Astrocyte of the spinal cord (primary cell): ENCODE data around the gene STRBP.
"Not testable (repeated sequence)": the region's sequence is repeated elsewhere in the genome, so short reads cannot be mapped to it uniquely, and the experiment has no call there.

ENCODE experiments used
- DNase-seq: peaks from one replicate; pipeline ENCODE4 v3.0.0; 2011; ENCODE audit warnings: low read depth, low spot score
- H3K4me3 ChIP-seq: 2 replicates; pipeline ENCODE4 v1.5.1; 2011; ENCODE audit warnings: low read depth, mild to moderate bottlenecking, low read length, moderate library complexity
- in situ Hi-C: cut with HindIII; loops from 2 replicates; pipeline ENCODE4 v1.10.0; 2017; ENCODE audit warnings: low sequenced_read_pairs
- TF ChIP-seq, protein P1 (sequence below): IDR thresholded peaks from 2 replicates; pipeline ENCODE4 v1.5.1; 2012; ENCODE audit warnings: low read depth, mild to moderate bottlenecking, low read length, inconsistent platforms

STRBP gene

GRCh38 chr9:123211081-123211480 is 57.3 kb downstream of the STRBP start:
- TF ChIP-seq, protein P1, sequence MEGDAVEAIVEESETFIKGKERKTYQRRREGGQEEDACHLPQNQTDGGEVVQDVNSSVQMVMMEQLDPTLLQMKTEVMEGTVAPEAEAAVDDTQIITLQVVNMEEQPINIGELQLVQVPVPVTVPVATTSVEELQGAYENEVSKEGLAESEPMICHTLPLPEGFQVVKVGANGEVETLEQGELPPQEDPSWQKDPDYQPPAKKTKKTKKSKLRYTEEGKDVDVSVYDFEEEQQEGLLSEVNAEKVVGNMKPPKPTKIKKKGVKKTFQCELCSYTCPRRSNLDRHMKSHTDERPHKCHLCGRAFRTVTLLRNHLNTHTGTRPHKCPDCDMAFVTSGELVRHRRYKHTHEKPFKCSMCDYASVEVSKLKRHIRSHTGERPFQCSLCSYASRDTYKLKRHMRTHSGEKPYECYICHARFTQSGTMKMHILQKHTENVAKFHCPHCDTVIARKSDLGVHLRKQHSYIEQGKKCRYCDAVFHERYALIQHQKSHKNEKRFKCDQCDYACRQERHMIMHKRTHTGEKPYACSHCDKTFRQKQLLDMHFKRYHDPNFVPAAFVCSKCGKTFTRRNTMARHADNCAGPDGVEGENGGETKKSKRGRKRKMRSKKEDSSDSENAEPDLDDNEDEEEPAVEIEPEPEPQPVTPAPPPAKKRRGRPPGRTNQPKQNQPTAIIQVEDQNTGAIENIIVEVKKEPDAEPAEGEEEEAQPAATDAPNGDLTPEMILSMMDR, result no peak
- DNase-seq, result no peak
- H3K4me3 ChIP-seq, result no peak overlapping the region
- in situ Hi-C loops, result no loop called here

DNA sequence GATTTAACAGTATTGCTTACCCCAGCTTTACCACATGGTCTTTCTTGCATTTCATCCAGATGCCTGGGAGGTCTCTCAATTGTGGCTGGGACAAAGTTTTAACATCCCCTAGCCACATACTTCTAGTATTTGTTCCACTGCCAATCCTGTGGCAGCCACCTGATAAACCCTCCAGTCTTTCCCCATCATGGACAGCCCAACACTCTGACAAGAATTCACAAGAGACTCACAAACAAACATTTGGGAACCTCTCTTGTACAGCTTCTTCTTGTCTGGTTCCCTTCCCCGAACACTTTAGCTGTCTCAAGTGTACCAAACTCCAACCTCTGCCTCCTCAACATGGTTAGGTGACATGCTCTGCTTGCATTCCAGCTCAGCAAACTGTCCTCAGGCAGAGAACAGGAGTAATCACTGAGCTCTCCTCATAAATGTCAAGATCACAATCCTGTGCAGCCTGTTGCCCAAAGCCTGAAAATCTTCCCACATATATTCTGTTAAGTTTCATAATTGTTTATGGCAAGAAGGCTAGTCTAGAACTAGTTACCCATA is 59.7 kb downstream of the STRBP start:
- no peak for DNase-seq
- in situ Hi-C loops, result no loop called here
- TF ChIP-seq, protein P1, result no peak
- no peak overlapping the region for H3K4me3 ChIP-seq

DNA sequence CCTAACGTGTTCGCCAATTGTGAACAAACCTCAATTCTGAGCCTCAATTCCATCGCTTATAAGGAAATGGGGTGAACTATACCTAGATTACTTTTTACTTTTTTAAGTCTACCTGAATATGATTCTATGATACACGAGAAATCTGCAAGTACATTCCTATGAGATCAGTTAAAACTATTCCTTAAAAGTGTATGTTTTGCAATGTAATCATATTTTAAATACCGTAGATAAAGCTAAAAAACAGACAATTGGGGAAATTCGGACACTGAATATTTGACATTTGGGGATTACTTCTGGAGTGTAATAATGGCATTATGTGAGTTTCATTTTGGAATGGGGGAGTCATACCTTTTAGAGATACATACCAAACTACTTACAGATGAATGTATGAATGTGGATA is 62.3 kb downstream of the STRBP start:
- H3K4me3 ChIP-seq, result no peak overlapping the region
- in situ Hi-C loops, result no loop called here
- no peak for DNase-seq
- TF ChIP-seq, protein P1, result no peak

GRCh38 chr9:123201083-123201482 is 67.3 kb downstream of the STRBP start:
- no peak overlapping the region for H3K4me3 ChIP-seq
- DNase-seq, result no peak
- TF ChIP-seq, protein P1, result no peak
- in situ Hi-C loops, result no loop called here

GRCh38 chr9:123200469-123200868 is 67.9 kb downstream of the STRBP start:
- in situ Hi-C loops, DNase-seq, H3K4me3 ChIP-seq: not testable (repeated sequence)

GRCh38 chr9:123196124-123196523 is 72.3 kb downstream of the STRBP start:
- in situ Hi-C loops, result no loop called here
- DNase-seq, result no peak
- no peak overlapping the region for H3K4me3 ChIP-seq
- TF ChIP-seq, protein P1, result no peak

- no peak for DNase-seq
- in situ Hi-C loops, result no loop called here
- no peak overlapping the region for H3K4me3 ChIP-seq
- TF ChIP-seq, protein P1, result no peak
Observed at GRCh38 chr9:123194023-123194422, 74.4 kb downstream of the STRBP start.
